LNCaP clone FGC (cell line): Measurements from ENCODE around the gene FABP6.
"Not testable (repeated sequence)": the region's sequence is repeated elsewhere in the genome, so short reads cannot be mapped to it uniquely, and the experiment has no call there.

Experiments
- DNase-seq: peaks from one replicate; pipeline ENCODE4 v3.0.0-alpha.2; 2011; ENCODE audit warnings: low read depth
- H3K4me3 ChIP-seq: 2 replicates; pipeline ENCODE4 v1.5.1; 2011; ENCODE audit warnings: mild to moderate bottlenecking, low read depth, low read length, control low read depth
- CTCF ChIP-seq: IDR thresholded peaks from 2 replicates; pipeline ENCODE4 v1.5.1; 2012; ENCODE audit warnings: mild to moderate bottlenecking; ENCODE audit not compliant: control insufficient read depth, insufficient read depth; ENCODE audit errors: extremely low read depth

The FABP6 gene

GRCh38 chr5:160237571-160238093 is 8.3 kb downstream of the FABP6 start:
- TF ChIP-seq CTCF: no peak
- no peak for DNase-seq
- H3K4me3 ChIP-seq: no peak overlapping the region

GRCh38 chr5:160240350-160240749 is 11.0 kb downstream of the FABP6 start:
- DNase-seq: no peak
- H3K4me3 ChIP-seq: no peak overlapping the region
- TF ChIP-seq CTCF: no peak

GRCh38 chr5:160242145-160242544 is 12.8 kb downstream of the FABP6 start:
- H3K4me3 ChIP-seq: no peak overlapping the region
- no peak for DNase-seq
- no peak for TF ChIP-seq CTCF

- no peak for TF ChIP-seq CTCF
- DNase-seq: no peak
- H3K4me3 ChIP-seq: no peak overlapping the region
These were observed 16.3 kb downstream of the FABP6 start for GRCh38 chr5:160245506-160246086.

GRCh38 chr5:160249570-160249969 is 20.3 kb downstream of the FABP6 start:
- not testable (repeated sequence) for DNase-seq, H3K4me3 ChIP-seq

- no peak for TF ChIP-seq CTCF
- DNase-seq: no peak
- no peak overlapping the region for H3K4me3 ChIP-seq
These were observed 20.9 kb downstream of the FABP6 start for GRCh38 chr5:160250226-160250625.

GRCh38 chr5:160250826-160251225 is 21.5 kb downstream of the FABP6 start:
- H3K4me3 ChIP-seq: no peak overlapping the region
- DNase-seq: no peak
- TF ChIP-seq CTCF: no peak
